NK-92 (cell line): ENCODE measurements around the gene PANK2.

Experiments used
- DNase-seq: peaks from one replicate; lab custom pipeline; 2025; ENCODE audit not compliant: unreplicated experiment; lab: John Stamatoyannopoulos, UW

The PANK2 gene

GRCh38 chr20:3976511-3976910, 87.3 kb downstream of the PANK2 start:
- DNase-seq = no peak
